Mucosa of stomach (tissue), 1 donor: ENCODE data around the gene ANO1.

Experiments
- H3K27me3 ChIP-seq: one replicate; pipeline ENCODE4 v1.7.0; 2013; ENCODE audit warnings: mild to moderate bottlenecking, low read length; ENCODE audit not compliant: control insufficient read depth, insufficient read depth
- H3K36me3 ChIP-seq: one replicate; pipeline ENCODE4 v1.7.0; 2013; ENCODE audit warnings: low read length; ENCODE audit not compliant: control insufficient read depth, insufficient read depth
- H3K4me1 ChIP-seq: one replicate; pipeline ENCODE4 v1.7.0; 2013; ENCODE audit warnings: mild to moderate bottlenecking, low read length; ENCODE audit not compliant: control insufficient read depth, insufficient read depth
- H3K4me3 ChIP-seq: one replicate; pipeline ENCODE4 v1.7.0; 2013; ENCODE audit warnings: low read length
- H3K9ac ChIP-seq: one replicate; pipeline ENCODE4 v1.7.0; 2013; ENCODE audit warnings: mild to moderate bottlenecking, low read length, moderate library complexity
- H3K9me3 ChIP-seq: one replicate; pipeline ENCODE4 v1.7.0; 2013; ENCODE audit warnings: mild to moderate bottlenecking, low read length, moderate library complexity; ENCODE audit not compliant: control insufficient read depth
- donor health status: Pancreatic carcinoma.

ANO1 gene

GRCh38 chr11:70104961-70105360 is 26.8 kb downstream of the ANO1 start:
- Histone ChIP-seq H3K4me1 (no peaks in the 10 kb centered on the region), H3K4me3 (no peak overlapping the region), H3K27me3 (no peaks in the 10 kb centered on the region), H3K9ac (no peak overlapping the region), H3K9me3 (no peaks in the 10 kb centered on the region), H3K36me3 (no peaks in the 10 kb centered on the region)

- Histone ChIP-seq H3K9me3 (no peaks in the 10 kb centered on the region), H3K4me1 (no peaks in the 10 kb centered on the region), H3K36me3 (no peaks in the 10 kb centered on the region), H3K27me3 (no peaks in the 10 kb centered on the region), H3K9ac (no peak overlapping the region), H3K4me3 (no peak overlapping the region)
Observed at GRCh38 chr11:70105369-70105754, 27.2 kb downstream of the ANO1 start.

- no peaks in the 10 kb centered on the region for H3K36me3 ChIP-seq
- no peaks in the 10 kb centered on the region for H3K9me3 ChIP-seq
- no peaks in the 10 kb centered on the region for H3K4me1 ChIP-seq
- H3K27me3 ChIP-seq, result no peaks in the 10 kb centered on the region
- no peak overlapping the region for H3K9ac ChIP-seq
- H3K4me3 ChIP-seq, result no peak overlapping the region
Observed at GRCh38 chr11:70105755-70106571, 27.8 kb downstream of the ANO1 start.

- no peak overlapping the region for H3K4me3 ChIP-seq
Observed at GRCh38 chr11:70106757-70107156, 28.6 kb downstream of the ANO1 start.

GRCh38 chr11:70107191-70107590 is 29.1 kb downstream of the ANO1 start:
- no peaks in the 10 kb centered on the region for H3K36me3 ChIP-seq
- H3K4me1 ChIP-seq, result no peaks in the 10 kb centered on the region

More at GRCh38 chr11:70106757-70107156, 28.6 kb downstream of the ANO1 start:
- Histone ChIP-seq H3K36me3 (no peaks in the 10 kb centered on the region), H3K9me3 (no peaks in the 10 kb centered on the region), H3K4me1 (no peaks in the 10 kb centered on the region), H3K27me3 (no peaks in the 10 kb centered on the region), H3K9ac (no peak overlapping the region)

GRCh38 chr11:70107756-70108155 is 29.6 kb downstream of the ANO1 start:
- Histone ChIP-seq H3K9me3 (no peaks in the 10 kb centered on the region), H3K4me1 (no peaks in the 10 kb centered on the region), H3K36me3 (no peaks in the 10 kb centered on the region), H3K27me3 (no peaks in the 10 kb centered on the region), H3K9ac (no peak overlapping the region), H3K4me3 (no peak overlapping the region)

More at GRCh38 chr11:70107191-70107590, 29.1 kb downstream of the ANO1 start:
- H3K4me3 ChIP-seq, result no peak overlapping the region
- H3K9ac ChIP-seq, result no peak overlapping the region
- H3K27me3 ChIP-seq, result no peaks in the 10 kb centered on the region
- H3K9me3 ChIP-seq, result no peaks in the 10 kb centered on the region

- Histone ChIP-seq H3K4me1 (no peaks in the 10 kb centered on the region), H3K9me3 (no peaks in the 10 kb centered on the region), H3K36me3 (no peaks in the 10 kb centered on the region), H3K9ac (no peak overlapping the region), H3K27me3 (no peaks in the 10 kb centered on the region), H3K4me3 (no peak overlapping the region)
Observed at GRCh38 chr11:70108250-70108649, 30.1 kb downstream of the ANO1 start.

GRCh38 chr11:70109006-70109405 is 30.9 kb downstream of the ANO1 start:
- H3K9me3 ChIP-seq, result no peaks in the 10 kb centered on the region
- H3K27me3 ChIP-seq, result no peaks in the 10 kb centered on the region
- no peak overlapping the region for H3K9ac ChIP-seq
- H3K36me3 ChIP-seq, result no peaks in the 10 kb centered on the region
- no peak overlapping the region for H3K4me3 ChIP-seq
- no peaks in the 10 kb centered on the region for H3K4me1 ChIP-seq

- no peaks in the 10 kb centered on the region for H3K27me3 ChIP-seq
- H3K4me1 ChIP-seq, result no peaks in the 10 kb centered on the region
- H3K9me3 ChIP-seq, result no peaks in the 10 kb centered on the region
- H3K9ac ChIP-seq, result no peak overlapping the region
- no peak overlapping the region for H3K4me3 ChIP-seq
- no peaks in the 10 kb centered on the region for H3K36me3 ChIP-seq
Observed at GRCh38 chr11:70109903-70110302, 31.8 kb downstream of the ANO1 start.

GRCh38 chr11:70110538-70111055 is 32.5 kb downstream of the ANO1 start:
- H3K9ac ChIP-seq, result no peak overlapping the region
- H3K27me3 ChIP-seq, result no peaks in the 10 kb centered on the region
- H3K9me3 ChIP-seq, result no peaks in the 10 kb centered on the region
- H3K4me1 ChIP-seq, result no peaks in the 10 kb centered on the region
- H3K36me3 ChIP-seq, result no peaks in the 10 kb centered on the region
- no peak overlapping the region for H3K4me3 ChIP-seq

- H3K4me1 ChIP-seq, result no peaks in the 10 kb centered on the region
- H3K36me3 ChIP-seq, result no peaks in the 10 kb centered on the region
- H3K27me3 ChIP-seq, result no peaks in the 10 kb centered on the region
- H3K9ac ChIP-seq, result no peak overlapping the region
- H3K9me3 ChIP-seq, result no peaks in the 10 kb centered on the region
- H3K4me3 ChIP-seq, result no peak overlapping the region
Observed at GRCh38 chr11:70111269-70112016, 33.3 kb downstream of the ANO1 start.

GRCh38 chr11:70112017-70112434 is 33.9 kb downstream of the ANO1 start:
- H3K4me1 ChIP-seq, result no peaks in the 10 kb centered on the region
- no peaks in the 10 kb centered on the region for H3K27me3 ChIP-seq
- H3K9ac ChIP-seq, result no peak overlapping the region
- no peaks in the 10 kb centered on the region for H3K9me3 ChIP-seq
- H3K4me3 ChIP-seq, result no peak overlapping the region
- no peaks in the 10 kb centered on the region for H3K36me3 ChIP-seq
